GM21737 (cell line): Measurements from ENCODE around the gene ACSF3.

ENCODE experiments used
- ATAC-seq: cut with Tn5 transposase; IDR thresholded peaks from one replicate; pipeline ENCODE4 v1.9.1; 2021; ENCODE audit warnings: mild to moderate bottlenecking, moderate library complexity; ENCODE audit not compliant: unreplicated experiment

ACSF3 gene

GRCh38 chr16:89106533-89107202 is 13.0 kb downstream of the ACSF3 start:
- ATAC-seq, result no peak

- ATAC-seq, result no peak
Measured at GRCh38 chr16:89107203-89107582, 13.5 kb downstream of the ACSF3 start.

GRCh38 chr16:89108416-89108815 is 14.8 kb downstream of the ACSF3 start:
- no peak for ATAC-seq

GRCh38 chr16:89110641-89111040 is 17.0 kb downstream of the ACSF3 start:
- ATAC-seq, result no peak

GRCh38 chr16:89111263-89111662 is 17.6 kb downstream of the ACSF3 start:
- ATAC-seq, result no peak

GRCh38 chr16:89112377-89113151 is 18.9 kb downstream of the ACSF3 start:
- no peak for ATAC-seq

- ATAC-seq, result no peak
Measured at GRCh38 chr16:89113152-89113547, 19.5 kb downstream of the ACSF3 start.

- no peak for ATAC-seq
Measured at GRCh38 chr16:89113661-89114060, 20.0 kb downstream of the ACSF3 start.

- no peak for ATAC-seq
Measured at GRCh38 chr16:89114159-89114981, 20.7 kb downstream of the ACSF3 start.

- peak; percentile 62 for ATAC-seq
Measured at GRCh38 chr16:89115216-89115861, 21.7 kb downstream of the ACSF3 start.

- no peak for ATAC-seq
Measured at GRCh38 chr16:89116341-89117226, 22.9 kb downstream of the ACSF3 start.

- no peak for ATAC-seq
Measured at GRCh38 chr16:89117227-89117974, 23.7 kb downstream of the ACSF3 start.

GRCh38 chr16:89117975-89118289 is 24.3 kb downstream of the ACSF3 start:
- ATAC-seq, result no peak

- no peak for ATAC-seq
Measured at GRCh38 chr16:89118361-89119165, 24.9 kb downstream of the ACSF3 start.

GRCh38 chr16:89119166-89119621 is 25.5 kb downstream of the ACSF3 start:
- ATAC-seq, result no peak

- ATAC-seq, result no peak
Measured at GRCh38 chr16:89119661-89120141, 26.0 kb downstream of the ACSF3 start.

- no peak for ATAC-seq
Measured at GRCh38 chr16:89120281-89120680, 26.6 kb downstream of the ACSF3 start.

- no peak for ATAC-seq
Measured at GRCh38 chr16:89120921-89121351, 27.3 kb downstream of the ACSF3 start.
